Mesendoderm (in vitro differentiated cells): ENCODE results near the gene RALGPS2. TPM values are rescaled to one million over a fixed set of nuclear protein-coding genes. Genes with fewer than 3 reads are reported as not detected.
A peak's percentile ranks its signal among the peaks of the same experiment; 100 is the strongest.

Source experiments
- DNase-seq: peaks from one replicate; pipeline ENCODE4 v3.0.0; 2013
- H2AK5ac ChIP-seq: 2 replicates; pipeline ENCODE4 v1.6.1; 2013; ENCODE audit warnings: low read length, inconsistent platforms
- H2BK120ac ChIP-seq: 2 replicates; pipeline ENCODE4 v1.6.1; 2013; ENCODE audit warnings: low read depth, mild to moderate bottlenecking, low read length, moderate library complexity, mixed read lengths
- H2BK15ac ChIP-seq: replicated peaks from 2 replicates; pipeline ENCODE4 v1.6.1; 2013; ENCODE audit warnings: low read depth, mild to moderate bottlenecking, moderate library complexity
- H2BK5ac ChIP-seq: 2 replicates; pipeline ENCODE4 v1.6.1; 2013; ENCODE audit warnings: low read length, inconsistent platforms
- H3K18ac ChIP-seq: 2 replicates; pipeline ENCODE4 v1.6.1; 2013; ENCODE audit warnings: mild to moderate bottlenecking, low read length, mixed read lengths
- H3K23ac ChIP-seq: one replicate; pipeline ENCODE4 v1.6.1; 2013; ENCODE audit warnings: low read length
- H3K27ac ChIP-seq: 2 replicates; pipeline ENCODE4 v1.5.1; 2013; ENCODE audit warnings: low read depth, mild to moderate bottlenecking, inconsistent platforms, low read length, moderate library complexity
- H3K27me3 ChIP-seq: 2 replicates; pipeline ENCODE4 v1.6.1; 2013; ENCODE audit warnings: low read length, control low read depth, mild to moderate bottlenecking, inconsistent platforms; ENCODE audit not compliant: insufficient read depth, poor library complexity
- H3K36me3 ChIP-seq: 2 replicates; pipeline ENCODE4 v1.6.1; 2013; ENCODE audit warnings: low read length, inconsistent platforms; ENCODE audit not compliant: control insufficient read depth, insufficient read depth
- H3K4ac ChIP-seq: one replicate; pipeline ENCODE4 v1.6.1; 2013; ENCODE audit warnings: low read depth, mild to moderate bottlenecking, low read length, moderate library complexity
- H3K4me1 ChIP-seq: 2 replicates; pipeline ENCODE4 v1.6.1; 2013; ENCODE audit warnings: low read depth, low read length, inconsistent platforms; ENCODE audit not compliant: control insufficient read depth
- H3K4me2 ChIP-seq: 2 replicates; pipeline ENCODE4 v1.6.1; 2013; ENCODE audit warnings: low read length
- H3K4me3 ChIP-seq: 2 replicates; pipeline ENCODE4 v1.5.1; 2013; ENCODE audit warnings: mild to moderate bottlenecking, low read length
- H3K56ac ChIP-seq: one replicate; pipeline ENCODE4 v1.6.1; 2013; ENCODE audit warnings: low read length
- H3K79me1 ChIP-seq: 2 replicates; pipeline ENCODE4 v1.6.1; 2013; ENCODE audit warnings: low read length, inconsistent platforms
- H3K79me2 ChIP-seq: 2 replicates; pipeline ENCODE4 v1.6.1; 2013; ENCODE audit warnings: mild to moderate bottlenecking, low read length; ENCODE audit not compliant: control insufficient read depth, insufficient read depth
- H3K9ac ChIP-seq: 2 replicates; pipeline ENCODE4 v1.6.1; 2013; ENCODE audit warnings: low read length, inconsistent platforms
- H4K5ac ChIP-seq: one replicate; pipeline ENCODE4 v1.6.1; 2013; ENCODE audit warnings: low read length
- H4K8ac ChIP-seq: one replicate; pipeline ENCODE4 v1.6.1; 2013; ENCODE audit warnings: low read depth, mild to moderate bottlenecking, control low read depth, low read length, moderate library complexity
- WGBS: extraction: QIAGEN DNeasy Blood & Tissue Kit; methylation state at CpG from one replicate; pipeline ENCODE4 v1.1.7; 2013; ENCODE audit warnings: low lambda C conversion rate, missing lambda C conversion rate; ENCODE audit not compliant: insufficient coverage; ENCODE audit errors: extremely low coverage; 5-methylcytosine and 5-hydroxymethylcytosine counted together
- polyA plus RNA-seq, 2 experiments: library from polyadenylated mRNA; stranded (reverse); fragments of 200-250 nt; gene quantifications; one replicate each; pipeline ENCODE4 v1.2.3, GENCODE V29; 2013

RALGPS2 gene
- 14.8 TPM for polyA plus RNA-seq (2013, experiment 1 of 2)
- polyA plus RNA-seq (2013, experiment 2 of 2), result 15.9 TPM

DNA sequence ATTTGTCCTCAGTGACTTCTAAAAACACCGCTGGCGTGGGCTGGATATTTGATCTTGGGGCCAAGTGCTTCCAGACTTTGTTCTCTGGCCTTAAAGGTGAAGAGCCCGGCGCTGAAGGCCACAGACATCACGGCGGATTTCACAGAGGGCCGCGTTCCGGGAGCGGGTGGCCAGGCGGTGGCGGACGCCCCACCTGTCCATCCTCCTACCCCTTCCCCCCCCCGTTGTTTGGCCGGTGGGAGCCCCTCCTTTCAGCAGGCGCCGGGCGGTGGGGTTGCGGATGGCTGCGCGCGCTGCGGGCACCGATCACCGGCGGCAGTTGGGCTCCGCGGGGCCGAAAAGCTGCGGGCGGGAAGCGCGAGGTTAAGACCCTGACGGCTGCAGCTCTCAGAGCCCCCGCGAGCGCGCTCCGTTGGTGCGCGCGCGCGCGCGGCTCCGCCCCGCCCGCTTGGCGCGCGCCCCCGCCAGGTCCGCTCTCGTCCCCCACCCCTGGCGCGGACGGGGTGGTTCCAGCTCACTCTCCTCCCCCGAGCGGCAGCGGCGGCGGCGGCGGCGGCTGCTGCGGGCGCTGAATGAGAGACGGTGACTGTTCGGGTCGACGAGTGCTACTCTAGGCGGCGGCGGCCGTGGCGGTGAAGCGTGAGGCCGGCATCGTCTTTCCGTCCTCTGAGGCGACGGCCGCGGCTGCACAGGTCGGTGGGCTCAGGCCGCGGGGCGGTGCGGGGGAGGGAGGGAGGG, at the start of gene RALGPS2:
TSS of gene RALGPS2 (plus strand) at position 517 of the 738 bp plus-strand sequence. CDS start 51,521 bp downstream, outside the sequence.
- no peaks in the 10 kb centered on the region for H3K79me1 ChIP-seq
- no CpG with 5 or more reads among the region's 90 CpGs for WGBS
- DNase-seq, result peak; percentile 90

GRCh38 chr1:178679237-178679636, 45.8 kb upstream of the RALGPS2 start:
- Histone ChIP-seq H4K8ac (no peak overlapping the region), H2AK5ac (no peak overlapping the region), H3K27ac (no peak overlapping the region), H3K4me3 (no peak overlapping the region), H3K79me1 (no peaks in the 10 kb centered on the region), H3K9ac (no peak overlapping the region), H3K56ac (no peak overlapping the region), H3K36me3 (no peaks in the 10 kb centered on the region), H4K5ac (no peak overlapping the region), H2BK15ac (no peak overlapping the region), H3K4me1 (no peaks in the 10 kb centered on the region), H3K4me2 (no peak overlapping the region), H3K4ac (no peak overlapping the region), H2BK120ac (no peak overlapping the region), H2BK5ac (no peak overlapping the region), H3K23ac (no peak overlapping the region), H3K27me3 (no peaks in the 10 kb centered on the region), H3K79me2 (no peaks in the 10 kb centered on the region), H3K18ac (no peak overlapping the region)
- WGBS, result no CpG with 5 or more reads among the region's 2 CpGs
- no peak for DNase-seq

More for the DNA sequence above, at the start of gene RALGPS2:
- Histone ChIP-seq H4K5ac (no peak within 1 kb of the TSS), H2BK5ac (no peak within 1 kb of the TSS), H2BK120ac (peak within 1 kb of the TSS; percentile 67), H3K9ac (peak within 1 kb of the TSS; percentile 82), H3K27ac (peak within 1 kb of the TSS; percentile 93), H3K4me3 (peak within 1 kb of the TSS; percentile 90), H3K36me3 (no peaks in the 10 kb centered on the region), H2BK15ac (no peak within 1 kb of the TSS), H3K4me2 (peak within 1 kb of the TSS; percentile 92), H2AK5ac (no peak within 1 kb of the TSS), H3K79me2 (peaks cover 3% of the 10 kb centered on the region), H3K23ac (peak within 1 kb of the TSS; percentile 12), H3K27me3 (no peaks in the 10 kb centered on the region), H3K18ac (peak within 1 kb of the TSS; percentile 99), H4K8ac (peak within 1 kb of the TSS; percentile 28), H3K56ac (peak within 1 kb of the TSS; percentile 94), H3K4me1 (no peaks in the 10 kb centered on the region), H3K4ac (peak within 1 kb of the TSS; percentile 96)

GRCh38 chr1:178682429-178682828, 42.6 kb upstream of the RALGPS2 start:
- H3K4me3 ChIP-seq, result no peak overlapping the region
- no CpG with 5 or more reads among the region's 2 CpGs for WGBS

DNA sequence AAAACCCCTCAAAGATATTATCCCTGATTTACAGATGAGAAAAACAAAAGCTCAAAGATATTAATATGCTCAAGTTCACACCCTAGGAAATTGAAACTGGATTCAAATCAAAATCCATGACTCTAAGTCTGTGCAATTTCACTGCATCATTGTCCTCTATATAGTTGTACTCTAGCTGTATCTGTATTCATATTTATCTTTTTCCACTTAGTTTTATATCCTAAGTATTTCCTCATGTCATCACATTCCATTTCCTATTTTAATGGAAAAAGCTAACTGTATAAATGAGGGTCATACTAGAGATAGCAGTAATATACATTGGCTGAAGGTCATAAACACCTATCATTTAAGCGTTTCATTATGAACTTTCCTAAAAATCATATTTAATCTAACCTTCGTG, 42.2 kb upstream of the RALGPS2 start:
- Histone ChIP-seq H3K27me3 (no peaks in the 10 kb centered on the region), H3K4me1 (no peaks in the 10 kb centered on the region), H3K36me3 (no peaks in the 10 kb centered on the region), H3K23ac (no peak overlapping the region), H3K56ac (no peak overlapping the region), H3K79me1 (no peaks in the 10 kb centered on the region), H3K4me3 (no peak overlapping the region), H2AK5ac (no peak overlapping the region), H3K27ac (no peak overlapping the region), H4K5ac (no peak overlapping the region), H2BK5ac (no peak overlapping the region), H3K18ac (no peak overlapping the region), H3K9ac (no peak overlapping the region), H3K4ac (no peak overlapping the region), H3K4me2 (no peak overlapping the region), H2BK120ac (no peak overlapping the region), H4K8ac (no peak overlapping the region), H2BK15ac (no peak overlapping the region), H3K79me2 (no peaks in the 10 kb centered on the region)
- WGBS, result no CpG with 5 or more reads among the region's 2 CpGs
- DNase-seq, result no peak

More at GRCh38 chr1:178682429-178682828, 42.6 kb upstream of the RALGPS2 start:
- Histone ChIP-seq H3K4me2 (no peak overlapping the region), H2BK15ac (no peak overlapping the region), H3K56ac (no peak overlapping the region), H3K27me3 (no peaks in the 10 kb centered on the region), H3K23ac (no peak overlapping the region), H3K4me1 (no peaks in the 10 kb centered on the region), H2BK120ac (no peak overlapping the region), H4K5ac (no peak overlapping the region), H3K27ac (no peak overlapping the region), H3K79me2 (no peaks in the 10 kb centered on the region), H3K9ac (no peak overlapping the region), H3K79me1 (no peaks in the 10 kb centered on the region), H2BK5ac (no peak overlapping the region), H4K8ac (no peak overlapping the region), H3K36me3 (no peaks in the 10 kb centered on the region), H3K4ac (no peak overlapping the region), H2AK5ac (no peak overlapping the region), H3K18ac (no peak overlapping the region)
- no peak for DNase-seq

GRCh38 chr1:178683291-178683690, 41.8 kb upstream of the RALGPS2 start:
- Histone ChIP-seq H3K18ac (no peak overlapping the region), H3K4me2 (no peak overlapping the region), H3K4me1 (no peaks in the 10 kb centered on the region), H2BK5ac (no peak overlapping the region), H3K23ac (no peak overlapping the region), H3K4ac (no peak overlapping the region), H4K8ac (no peak overlapping the region), H3K27ac (no peak overlapping the region), H2BK15ac (no peak overlapping the region), H3K27me3 (no peaks in the 10 kb centered on the region), H3K79me2 (no peaks in the 10 kb centered on the region), H2AK5ac (no peak overlapping the region), H3K36me3 (no peaks in the 10 kb centered on the region), H4K5ac (no peak overlapping the region), H2BK120ac (no peak overlapping the region), H3K9ac (no peak overlapping the region), H3K56ac (no peak overlapping the region), H3K4me3 (no peak overlapping the region), H3K79me1 (no peaks in the 10 kb centered on the region)
- no CpG with 5 or more reads among the region's 2 CpGs for WGBS
- DNase-seq, result no peak
